ENCODE results near the gene PI3.

Gene PI3

DNA sequence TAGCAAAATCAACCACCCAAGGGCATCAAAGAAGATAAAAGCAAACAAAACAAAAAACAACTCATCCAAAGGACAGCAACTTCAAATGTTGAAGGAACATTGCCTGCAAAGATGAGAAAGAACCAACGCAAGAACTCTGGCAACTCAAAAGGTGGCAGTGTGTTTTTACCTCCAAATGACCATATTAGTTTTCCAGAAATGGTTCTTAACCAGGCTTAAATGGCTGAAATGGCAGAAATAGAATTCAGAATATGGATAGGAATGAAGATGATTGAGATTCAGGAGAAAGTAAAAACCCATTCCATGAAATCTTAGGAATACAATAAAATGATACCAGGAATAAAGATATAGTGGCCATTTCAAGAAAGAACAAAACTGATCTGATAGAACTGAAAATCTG is 9.8 kb upstream of the PI3 start:
- TF ChIP-seq ZFX (IDR thresholded peaks at IDR 0.05) = no peak
- TF ChIP-seq, protein P1, sequence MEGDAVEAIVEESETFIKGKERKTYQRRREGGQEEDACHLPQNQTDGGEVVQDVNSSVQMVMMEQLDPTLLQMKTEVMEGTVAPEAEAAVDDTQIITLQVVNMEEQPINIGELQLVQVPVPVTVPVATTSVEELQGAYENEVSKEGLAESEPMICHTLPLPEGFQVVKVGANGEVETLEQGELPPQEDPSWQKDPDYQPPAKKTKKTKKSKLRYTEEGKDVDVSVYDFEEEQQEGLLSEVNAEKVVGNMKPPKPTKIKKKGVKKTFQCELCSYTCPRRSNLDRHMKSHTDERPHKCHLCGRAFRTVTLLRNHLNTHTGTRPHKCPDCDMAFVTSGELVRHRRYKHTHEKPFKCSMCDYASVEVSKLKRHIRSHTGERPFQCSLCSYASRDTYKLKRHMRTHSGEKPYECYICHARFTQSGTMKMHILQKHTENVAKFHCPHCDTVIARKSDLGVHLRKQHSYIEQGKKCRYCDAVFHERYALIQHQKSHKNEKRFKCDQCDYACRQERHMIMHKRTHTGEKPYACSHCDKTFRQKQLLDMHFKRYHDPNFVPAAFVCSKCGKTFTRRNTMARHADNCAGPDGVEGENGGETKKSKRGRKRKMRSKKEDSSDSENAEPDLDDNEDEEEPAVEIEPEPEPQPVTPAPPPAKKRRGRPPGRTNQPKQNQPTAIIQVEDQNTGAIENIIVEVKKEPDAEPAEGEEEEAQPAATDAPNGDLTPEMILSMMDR (conservative IDR thresholded peaks at IDR 0.05) = no peak
- no peak overlapping the region for H3K27ac ChIP-seq

DNA sequence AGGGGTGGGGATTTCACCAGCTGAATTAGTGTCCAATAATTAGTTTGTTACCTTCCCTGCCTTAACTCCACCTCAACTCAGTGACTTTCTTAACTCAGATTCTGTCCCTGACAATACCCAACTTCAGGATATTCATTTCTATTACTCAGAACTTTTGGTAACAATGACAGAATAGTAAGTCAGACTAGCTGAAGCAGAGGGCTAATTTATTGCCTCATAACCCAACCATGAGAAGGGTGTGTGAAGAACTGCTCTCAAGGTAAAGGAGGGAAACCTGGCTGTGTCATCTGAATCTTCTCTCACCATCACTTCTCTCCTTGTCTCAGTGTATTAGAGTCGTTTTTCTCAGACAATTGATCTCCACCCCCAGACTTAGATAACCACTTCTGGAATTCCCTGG is 1.2 kb upstream of the PI3 start:
- no peak for TF ChIP-seq ZFX (IDR thresholded peaks at IDR 0.05)
- TF ChIP-seq, protein P1 (conservative IDR thresholded peaks at IDR 0.05) = no peak
- no peak overlapping the region for H3K27ac ChIP-seq

DNA sequence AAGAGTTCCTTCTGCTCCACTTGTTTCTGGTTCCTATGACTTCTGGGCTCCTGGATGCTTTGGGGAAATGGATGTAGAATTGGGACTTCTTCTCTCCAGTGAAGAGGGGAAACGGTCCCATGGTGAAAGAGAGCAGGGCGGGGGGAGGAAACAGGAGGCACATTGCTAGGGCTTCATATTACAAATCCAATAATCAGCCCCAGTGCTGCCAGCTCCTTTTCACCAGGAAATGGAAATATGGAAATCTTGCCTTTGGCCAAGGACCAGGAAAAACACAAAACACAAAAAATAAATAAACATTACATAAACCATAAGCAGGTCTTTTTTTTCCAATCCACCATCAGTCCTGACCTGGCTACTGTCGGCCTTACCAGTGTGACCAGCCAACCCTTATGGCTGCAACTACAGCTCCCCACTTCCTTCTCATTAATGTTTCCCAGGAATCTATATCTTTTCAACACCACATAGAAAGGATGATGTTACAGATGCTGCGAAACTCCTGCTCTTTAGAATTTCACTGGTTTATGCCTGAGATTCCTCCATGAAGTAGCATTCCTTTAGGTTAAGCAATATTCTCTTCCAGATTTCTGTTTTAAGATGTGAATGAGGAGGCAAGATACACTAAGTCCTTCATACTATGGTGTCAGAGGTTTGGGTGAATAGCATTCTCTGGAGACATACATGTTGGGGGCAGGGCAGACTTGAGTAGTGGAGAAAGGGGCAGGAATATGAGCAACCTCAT is 2.0 kb downstream of the PI3 start:
- TF ChIP-seq, protein P1 (conservative IDR thresholded peaks at IDR 0.05) = no peak
- TF ChIP-seq ZFX (IDR thresholded peaks at IDR 0.05) = no peak
- peak overlapping the region; percentile 43 for H3K27ac ChIP-seq

DNA sequence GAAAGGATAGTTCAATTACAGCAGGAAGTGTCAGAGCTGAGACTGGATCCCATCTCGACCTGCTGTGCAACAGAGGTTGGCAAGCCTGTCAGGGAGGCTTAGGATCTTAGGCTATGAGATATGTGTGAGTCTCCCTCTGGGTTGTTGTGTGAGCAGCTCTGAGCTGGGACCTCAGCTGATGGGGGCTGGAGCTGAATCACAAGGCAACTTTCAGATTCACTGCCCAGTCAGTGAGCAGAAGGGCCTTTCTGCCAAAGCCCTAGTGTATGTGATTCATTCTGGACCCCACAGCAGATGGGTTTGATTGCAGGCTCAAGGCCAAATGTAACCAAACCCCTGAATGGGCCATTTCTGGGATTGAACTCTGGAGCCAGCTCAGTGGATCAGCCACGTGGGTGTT is 4.5 kb downstream of the PI3 start:
- no peak overlapping the region for H3K27ac ChIP-seq
- TF ChIP-seq ZFX (IDR thresholded peaks at IDR 0.05) = no peak
- TF ChIP-seq, protein P1 (conservative IDR thresholded peaks at IDR 0.05) = no peak

DNA sequence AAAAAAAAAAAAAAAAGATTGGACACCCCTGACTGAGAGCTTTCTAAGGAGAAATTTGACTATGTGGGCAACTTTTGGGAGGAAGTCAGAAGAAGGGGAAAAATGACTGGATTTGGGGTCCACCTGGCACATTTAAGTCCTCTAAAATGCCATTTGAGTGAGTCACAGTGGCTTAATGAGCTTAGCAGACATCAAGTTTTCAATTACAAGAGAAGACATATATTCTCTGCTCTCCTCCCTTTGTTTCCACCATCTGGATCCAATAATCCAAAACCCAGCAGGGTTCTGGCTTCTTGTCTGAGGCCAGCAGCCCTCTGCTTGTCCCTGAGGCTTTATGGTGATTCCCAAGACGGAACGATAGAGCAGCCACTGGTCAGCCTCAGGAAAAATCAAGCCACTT is 6.9 kb downstream of the PI3 start:
- no peak overlapping the region for H3K27ac ChIP-seq
- TF ChIP-seq, protein P1 (conservative IDR thresholded peaks at IDR 0.05) = no peak
- no peak for TF ChIP-seq ZFX (IDR thresholded peaks at IDR 0.05)

DNA sequence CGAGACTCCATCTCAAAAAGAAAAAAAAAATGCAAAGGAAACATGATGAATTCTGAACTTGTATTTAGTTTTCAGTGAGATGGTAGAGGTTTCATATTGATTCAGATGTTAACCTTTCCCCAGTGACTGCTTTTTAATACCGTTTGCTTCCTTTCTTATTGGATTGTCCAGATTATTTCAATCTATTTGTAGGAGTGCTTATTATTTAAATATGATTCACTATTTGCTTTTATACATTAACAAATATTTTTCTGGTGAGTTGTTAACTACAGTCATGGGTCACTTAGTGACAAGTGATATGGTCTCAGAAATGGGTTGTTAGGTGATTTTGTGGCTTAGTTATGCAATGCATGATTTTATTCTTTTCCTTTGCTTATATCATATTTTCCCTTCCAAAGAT is 8.4 kb downstream of the PI3 start:
- TF ChIP-seq ZFX (IDR thresholded peaks at IDR 0.05) = no peak
- TF ChIP-seq, protein P1 (conservative IDR thresholded peaks at IDR 0.05) = no peak

DNA sequence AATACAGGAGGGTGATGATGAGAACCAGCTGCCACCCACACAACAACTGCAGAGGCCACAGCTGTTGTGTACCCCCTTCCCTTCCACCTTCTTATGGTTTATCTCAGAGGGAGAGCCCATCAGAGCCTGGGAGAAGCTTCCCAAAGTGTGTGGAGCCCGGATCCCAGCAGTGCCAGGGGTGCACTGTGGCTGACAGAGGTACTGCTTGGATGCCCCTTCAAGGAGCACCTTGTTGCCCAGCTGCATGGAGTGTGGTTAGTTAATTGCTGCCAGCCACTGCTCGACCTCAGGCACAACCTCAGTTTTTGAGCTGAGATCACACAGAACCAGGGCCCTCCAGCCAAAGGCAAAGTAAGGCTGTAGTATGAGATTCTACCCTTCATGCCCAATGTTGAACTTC is 13.0 kb downstream of the PI3 start:
- no peak overlapping the region for H3K27ac ChIP-seq
- TF ChIP-seq ZFX (IDR thresholded peaks at IDR 0.05) = no peak
- TF ChIP-seq, protein P1 (conservative IDR thresholded peaks at IDR 0.05) = no peak

More for the DNA sequence above, 8.4 kb downstream of the PI3 start:
- no peak overlapping the region for H3K27ac ChIP-seq

Data from C4-2B (cell line).